Fibroblast of skin of right quadriceps (primary cell): ENCODE results near the gene CHRM4.

Experiments
- DNase-seq: peaks from one replicate; pipeline ENCODE4 v3.0.0-alpha.2; 2013

Gene CHRM4

GRCh38 chr11:46391578-46392420 is at the start of gene CHRM4:
Gene CHRM4, minus strand, starts transcription at chr11:46391776. Its CDS starts 5,219 bp downstream, at chr11:46386557.
- peak; percentile 21 for DNase-seq

- DNase-seq: no peak
Measured at GRCh38 chr11:46438211-46438610, 46.6 kb upstream of the CHRM4 start.

GRCh38 chr11:46437122-46437689 is 45.6 kb upstream of the CHRM4 start:
- DNase-seq: no peak

- DNase-seq: no peak
Measured at GRCh38 chr11:46436113-46436512, 44.5 kb upstream of the CHRM4 start.

- no peak for DNase-seq
Measured at GRCh38 chr11:46435679-46436078, 44.1 kb upstream of the CHRM4 start.

- DNase-seq: no peak
Measured at GRCh38 chr11:46431211-46431610, 39.6 kb upstream of the CHRM4 start.

GRCh38 chr11:46429717-46430116 is 38.1 kb upstream of the CHRM4 start:
- no peak for DNase-seq

- DNase-seq: no peak
Measured at GRCh38 chr11:46427364-46427763, 35.8 kb upstream of the CHRM4 start.

- no peak for DNase-seq
Measured at GRCh38 chr11:46426233-46426991, 34.8 kb upstream of the CHRM4 start.

GRCh38 chr11:46422588-46422987 is 31.0 kb upstream of the CHRM4 start:
- DNase-seq: no peak

GRCh38 chr11:46421257-46421880 is 29.8 kb upstream of the CHRM4 start:
- no peak for DNase-seq

GRCh38 chr11:46420513-46420912 is 28.9 kb upstream of the CHRM4 start:
- DNase-seq: no peak

GRCh38 chr11:46418751-46419150 is 27.2 kb upstream of the CHRM4 start:
- no peak for DNase-seq

GRCh38 chr11:46417711-46418110 is 26.1 kb upstream of the CHRM4 start:
- DNase-seq: no peak

- no peak for DNase-seq
Measured at GRCh38 chr11:46414879-46415278, 23.3 kb upstream of the CHRM4 start.

GRCh38 chr11:46414466-46414796 is 22.9 kb upstream of the CHRM4 start:
- no peak for DNase-seq

GRCh38 chr11:46413760-46414465 is 22.3 kb upstream of the CHRM4 start:
- no peak for DNase-seq

- DNase-seq: no peak
Measured at GRCh38 chr11:46410021-46410420, 18.4 kb upstream of the CHRM4 start.

GRCh38 chr11:46408407-46408986 is 16.9 kb upstream of the CHRM4 start:
- no peak for DNase-seq

- DNase-seq: no peak
Measured at GRCh38 chr11:46407635-46408034, 16.1 kb upstream of the CHRM4 start.

GRCh38 chr11:46404476-46405017 is 13.0 kb upstream of the CHRM4 start:
- DNase-seq: peak; percentile 25
